Activated CD8-positive, alpha-beta T cell treated with anti-CD3 and anti-CD28 coated beads, Interleukin-2, amount 10 ng/mL, durations not matched to agents 7 days and 5 days (primary cell): ENCODE measurements around the gene FBXO28. TPM values are rescaled to one million over a fixed set of nuclear protein-coding genes. Genes with fewer than 3 reads are reported as not detected.

ENCODE experiments used
- ATAC-seq: fragments of 150-1000 bp; cut with Tn5 transposase; one replicate; pipeline ENCODE4 v1.10.0; 2021; ENCODE audit warnings: moderate library complexity
- CTCF ChIA-PET: fragments of 350-600 bp; sonication (Branson Sonifier 250); formaldehyde crosslinking; loops from one replicate; lab custom pipeline; 2021; ENCODE audit warnings: antibody characterized with exemption; lab: Charles Lee
- POLR2A ChIA-PET: fragments of 350-600 bp; sonication (Branson Sonifier 250); formaldehyde crosslinking; loops from one replicate; lab custom pipeline; 2021; ENCODE audit warnings: antibody characterized with exemption; lab: Charles Lee
- DNase-seq: peaks from one replicate; pipeline ENCODE4 v3.0.0-alpha.2; 2020
- H3K27ac Mint-ChIP-seq: one replicate; pipeline ENCODE4 v1.8.0; 2021; ENCODE audit warnings: mild to moderate bottlenecking, mixed read lengths
- H3K27me3 Mint-ChIP-seq: one replicate; pipeline ENCODE4 v1.8.0; 2021; ENCODE audit warnings: low read depth, mixed read lengths
- H3K36me3 Mint-ChIP-seq: one replicate; pipeline ENCODE4 v1.8.0; 2021; ENCODE audit warnings: low read depth, mixed read lengths
- H3K4me1 Mint-ChIP-seq: one replicate; pipeline ENCODE4 v1.8.0; 2021; ENCODE audit warnings: low read depth, mixed read lengths
- H3K4me3 Mint-ChIP-seq: one replicate; pipeline ENCODE4 v1.8.0; 2021; ENCODE audit warnings: mild to moderate bottlenecking, mixed read lengths
- H3K9me3 Mint-ChIP-seq: one replicate; pipeline ENCODE4 v1.8.0; 2022; ENCODE audit warnings: mixed read lengths; ENCODE audit not compliant: insufficient read depth
- total RNA-seq, 2 experiments: library from RNA; stranded (reverse); gene quantifications; one replicate each; pipeline ENCODE4 v1.2.3, GENCODE V29; 2021

FBXO28 gene
- total RNA-seq, 2 experiments from 2014 or later: 26.4 to 28.4 TPM

DNA sequence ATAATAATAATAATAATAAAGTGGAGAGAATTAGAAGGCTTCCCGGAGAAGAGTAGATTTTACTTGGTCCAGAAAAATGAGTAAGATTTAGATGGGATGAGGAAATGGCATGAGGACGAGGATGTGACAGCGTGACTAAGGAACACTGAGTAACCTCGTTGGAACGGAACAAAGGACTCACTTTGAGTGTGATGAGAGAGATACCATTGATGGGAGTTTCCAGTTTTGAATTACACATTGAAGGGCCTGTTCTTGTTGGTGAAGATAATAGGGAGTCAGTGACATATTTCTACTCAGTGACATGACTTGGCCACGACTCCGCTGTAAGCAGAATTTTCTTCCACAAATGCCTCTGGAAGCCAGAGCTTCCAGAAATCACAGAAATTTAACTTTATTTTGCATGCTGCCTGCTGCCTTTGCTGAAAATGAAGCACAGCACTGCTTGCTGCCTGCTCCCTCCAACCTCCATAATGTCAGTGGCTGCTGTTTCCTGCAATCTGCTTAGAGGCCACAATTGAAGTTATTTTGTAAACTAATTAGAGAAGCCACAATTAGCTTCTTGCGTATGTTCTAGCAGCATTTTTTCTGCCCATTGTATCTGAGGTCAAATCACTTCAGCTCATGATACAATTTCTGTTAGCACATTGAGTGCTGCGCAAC, 33.7 kb upstream of the FBXO28 start:
- Mint-ChIP-seq H3K36me3 (no peaks in the 10 kb centered on the region), H3K27me3 (peaks cover 25% of the 10 kb centered on the region), H3K9me3 (no peaks in the 10 kb centered on the region), H3K27ac (no peak overlapping the region), H3K4me3 (no peak overlapping the region), H3K4me1 (no peaks in the 10 kb centered on the region)
- ChIA-PET CTCF (interaction anchor here (0.8 kb wide), 1 partner anchor 385 kb away, joined by 3 read pairs; no protein-coding TSS in a partner anchor), POLR2A (no interaction called here)
- no peak for ATAC-seq
- DNase-seq: no peak

DNA sequence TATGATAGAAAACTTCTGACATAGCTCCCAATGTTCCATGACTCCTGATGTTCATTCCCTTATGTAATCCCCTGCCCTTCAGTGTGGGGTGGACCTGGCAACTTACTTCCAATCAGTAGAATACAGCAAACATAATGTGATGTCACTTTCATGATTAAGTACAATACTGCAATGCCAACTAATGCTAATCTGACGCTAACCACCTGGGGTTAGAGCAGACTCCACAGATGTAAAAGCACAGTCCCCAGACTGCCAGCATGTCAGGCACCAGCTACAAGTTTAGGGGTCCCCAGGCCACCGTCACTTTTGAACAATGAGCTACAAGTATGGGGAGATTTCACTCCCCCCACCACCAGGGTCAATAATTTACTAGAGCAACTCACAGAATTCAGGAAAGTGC, 32.3 kb upstream of the FBXO28 start:
- ChIA-PET CTCF (interaction anchor here (0.8 kb wide), 1 partner anchor 31 kb away, joined by 3 read pairs; no protein-coding TSS in a partner anchor), POLR2A (no interaction called here)
- no peak for DNase-seq
- Mint-ChIP-seq H3K36me3 (no peaks in the 10 kb centered on the region), H3K4me3 (no peak overlapping the region), H3K27me3 (peaks cover 22% of the 10 kb centered on the region), H3K4me1 (no peaks in the 10 kb centered on the region), H3K27ac (no peak overlapping the region), H3K9me3 (no peaks in the 10 kb centered on the region)
- no peak for ATAC-seq

DNA sequence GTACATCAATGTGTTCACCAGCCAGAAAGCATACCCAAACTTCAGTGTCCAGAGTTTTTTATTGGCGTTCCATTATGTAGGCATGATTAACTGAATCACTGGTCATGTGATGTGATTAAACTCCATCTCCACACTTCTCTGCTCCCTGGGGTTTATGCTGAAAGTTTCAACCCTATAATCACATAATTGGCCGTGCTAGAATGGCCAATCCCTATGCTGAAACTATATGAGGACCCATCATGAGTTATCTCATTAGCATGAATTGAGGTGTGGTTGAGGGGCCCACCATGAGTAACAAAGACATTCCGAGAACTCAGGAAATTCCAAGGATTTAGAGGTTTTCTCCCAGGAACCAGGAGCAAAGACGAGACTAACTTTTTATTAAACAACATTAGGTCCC, 31.8 kb upstream of the FBXO28 start:
- ATAC-seq (no peak), DNase-seq (no peak)
- CTCF ChIA-PET: no interaction called here
- H3K4me3 Mint-ChIP-seq: no peak overlapping the region
- H3K9me3 Mint-ChIP-seq: no peaks in the 10 kb centered on the region
- no peak overlapping the region for H3K27ac Mint-ChIP-seq
- peaks cover 23% of the 10 kb centered on the region for H3K27me3 Mint-ChIP-seq
- H3K4me1 Mint-ChIP-seq: no peaks in the 10 kb centered on the region
- no peaks in the 10 kb centered on the region for H3K36me3 Mint-ChIP-seq
- POLR2A ChIA-PET: no interaction called here

DNA sequence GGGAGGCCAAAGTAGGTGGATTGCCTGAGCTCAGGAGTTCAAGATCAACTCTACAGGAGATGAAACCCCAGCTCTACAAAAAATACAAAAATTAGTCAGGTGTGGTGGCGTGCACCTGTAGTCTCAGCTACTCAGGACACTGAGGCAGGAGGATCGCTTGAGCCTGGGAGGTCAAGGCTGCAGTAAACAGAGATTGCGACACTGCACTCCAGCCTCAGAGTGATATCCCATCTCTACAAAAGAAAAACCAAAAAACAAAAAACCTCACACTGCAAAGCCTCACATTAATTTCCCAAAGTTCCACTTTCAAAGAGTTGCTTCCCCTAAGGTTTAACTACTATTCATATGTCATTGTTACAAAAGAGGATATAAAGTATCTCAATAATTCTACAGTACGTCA, 29.0 kb upstream of the FBXO28 start:
- ATAC-seq: no peak

DNA sequence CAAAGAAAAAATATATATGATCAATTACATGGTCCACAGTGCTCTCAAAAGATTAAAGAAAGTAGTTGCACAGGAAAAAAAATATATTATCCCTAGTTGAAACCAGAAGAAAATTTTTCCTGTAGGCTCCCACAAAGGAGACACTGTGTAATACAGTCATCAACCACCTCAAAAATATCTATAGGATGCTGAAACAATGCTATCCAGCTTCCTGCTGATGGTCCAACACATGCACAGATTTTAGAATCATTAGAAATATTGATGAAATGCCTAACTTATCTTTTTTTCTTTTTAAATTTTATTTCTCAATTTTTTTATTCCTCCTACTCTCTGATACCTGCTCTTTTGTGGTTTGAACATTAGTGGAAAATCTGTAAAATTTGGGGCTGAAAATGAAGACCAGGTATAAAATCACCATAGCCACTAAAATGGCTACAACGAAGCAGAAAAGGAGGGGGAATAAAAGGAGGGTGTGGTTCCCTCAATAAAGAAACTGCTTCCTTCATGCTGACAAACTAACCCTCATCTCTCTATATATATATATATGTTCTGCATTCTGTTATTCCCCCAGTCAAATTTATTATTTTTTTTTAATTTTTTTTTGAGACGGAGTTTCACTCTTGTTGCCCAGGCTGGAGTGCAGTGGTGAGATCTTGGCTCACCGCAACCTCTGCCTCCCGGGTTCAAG, 28.3 kb upstream of the FBXO28 start:
- no peak overlapping the region for H3K4me3 Mint-ChIP-seq
- CTCF ChIA-PET: interaction anchor here (1.1 to 1.2 kb wide), 2 partner anchors 24 to 35 kb away, joined by 4 to 6 read pairs; no protein-coding TSS in a partner anchor
- ATAC-seq: no peak
- no peaks in the 10 kb centered on the region for H3K9me3 Mint-ChIP-seq
- H3K4me1 Mint-ChIP-seq: no peaks in the 10 kb centered on the region
- no peaks in the 10 kb centered on the region for H3K36me3 Mint-ChIP-seq
- peaks cover 21% of the 10 kb centered on the region for H3K27me3 Mint-ChIP-seq
- no peak for DNase-seq
- H3K27ac Mint-ChIP-seq: no peak overlapping the region
- POLR2A ChIA-PET: no interaction called here

More for the DNA sequence above, 29.0 kb upstream of the FBXO28 start:
- DNase-seq: no peak
- Mint-ChIP-seq H3K27me3 (peaks cover 22% of the 10 kb centered on the region), H3K36me3 (no peaks in the 10 kb centered on the region), H3K4me3 (no peak overlapping the region), H3K27ac (no peak overlapping the region), H3K9me3 (no peaks in the 10 kb centered on the region), H3K4me1 (no peaks in the 10 kb centered on the region)
- ChIA-PET CTCF (interaction anchor here (1.1 to 1.2 kb wide), 2 partner anchors 24 to 34 kb away, joined by 4 to 6 read pairs; no protein-coding TSS in a partner anchor), POLR2A (interaction anchor here (0.8 kb wide), 1 partner anchor 17 kb away, joined by 4 read pairs; no protein-coding TSS in a partner anchor)

DNA sequence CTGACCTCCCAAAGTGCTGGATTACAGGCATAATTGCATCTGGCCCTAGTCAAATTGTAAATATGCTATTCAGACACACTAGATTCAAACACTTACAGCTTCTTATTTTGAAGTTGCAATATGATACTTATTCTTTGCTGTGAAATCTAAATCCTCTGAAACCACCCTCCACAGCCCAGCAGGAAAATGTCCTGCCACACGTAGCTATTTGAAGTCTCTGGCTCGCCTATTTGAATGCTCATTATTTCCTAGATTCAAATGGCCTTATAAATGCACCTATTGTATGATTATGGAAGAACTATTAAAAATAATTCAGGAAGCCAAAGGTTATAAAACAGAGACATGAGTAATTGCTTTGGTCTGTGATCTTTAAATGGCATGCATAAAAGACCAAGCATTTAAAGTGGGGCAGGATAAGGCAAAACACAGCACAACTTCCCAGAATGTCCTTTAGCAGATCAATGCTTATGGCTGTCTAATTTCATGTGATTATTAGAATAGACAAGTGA, 26.6 kb upstream of the FBXO28 start:
- H3K27me3 Mint-ChIP-seq: peaks cover 15% of the 10 kb centered on the region
- no peak overlapping the region for H3K4me3 Mint-ChIP-seq
- H3K9me3 Mint-ChIP-seq: no peaks in the 10 kb centered on the region
- DNase-seq: no peak
- ChIA-PET CTCF (interaction anchor here (0.9 kb wide), 1 partner anchor 19 kb away, joined by 5 read pairs; no protein-coding TSS in a partner anchor), POLR2A (no interaction called here)
- H3K4me1 Mint-ChIP-seq: no peaks in the 10 kb centered on the region
- no peaks in the 10 kb centered on the region for H3K36me3 Mint-ChIP-seq
- no peak for ATAC-seq
- no peak overlapping the region for H3K27ac Mint-ChIP-seq

DNA sequence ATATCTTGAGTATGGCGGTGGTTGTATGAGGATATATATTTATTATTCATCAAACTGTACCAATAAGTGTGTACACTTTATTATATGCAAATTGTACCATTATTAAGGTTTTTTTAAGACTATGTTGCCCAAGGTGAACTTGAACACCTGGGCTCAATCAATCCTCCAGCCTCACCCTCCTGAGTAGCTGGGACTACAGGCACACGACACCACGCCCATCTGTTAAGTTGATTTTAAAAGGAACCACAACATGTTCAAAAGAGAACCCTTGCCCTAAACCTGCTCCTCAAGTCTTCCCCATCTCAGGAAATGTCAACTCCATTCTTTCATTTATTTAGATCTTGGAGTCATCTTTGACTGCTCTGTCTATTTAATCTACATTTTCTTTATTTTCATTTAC, 24.3 kb upstream of the FBXO28 start:
- Mint-ChIP-seq H3K4me3 (no peak overlapping the region), H3K27ac (no peak overlapping the region), H3K4me1 (no peaks in the 10 kb centered on the region), H3K27me3 (peaks cover 18% of the 10 kb centered on the region), H3K9me3 (no peaks in the 10 kb centered on the region), H3K36me3 (no peaks in the 10 kb centered on the region)
- ChIA-PET CTCF (no interaction called here), POLR2A (no interaction called here)
- DNase-seq: no peak
- ATAC-seq: no peak

DNA sequence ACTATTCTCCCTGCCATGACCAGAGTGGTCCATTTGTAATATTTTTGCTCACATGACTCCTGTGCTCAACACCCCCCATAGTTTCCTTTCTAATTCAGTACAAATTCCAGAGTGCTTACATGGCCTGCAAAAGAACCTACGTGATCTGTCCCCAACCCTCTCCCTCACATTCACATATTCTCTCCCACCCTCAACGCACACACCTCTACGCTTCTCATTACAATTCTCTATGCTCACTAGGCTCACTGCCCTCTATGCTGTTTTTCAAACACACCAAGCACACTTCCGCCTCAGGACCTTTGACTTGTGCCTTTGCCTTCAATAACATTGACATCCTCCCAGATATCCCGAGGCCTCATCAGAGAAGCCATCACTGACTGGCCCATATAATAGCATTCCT, 23.8 kb upstream of the FBXO28 start:
- POLR2A ChIA-PET: no interaction called here
- DNase-seq (no peak), ATAC-seq (no peak)
- no peak overlapping the region for H3K4me3 Mint-ChIP-seq
- no peaks in the 10 kb centered on the region for H3K4me1 Mint-ChIP-seq
- CTCF ChIA-PET: no interaction called here
- no peaks in the 10 kb centered on the region for H3K36me3 Mint-ChIP-seq
- no peaks in the 10 kb centered on the region for H3K9me3 Mint-ChIP-seq
- H3K27ac Mint-ChIP-seq: no peak overlapping the region
- H3K27me3 Mint-ChIP-seq: peaks cover 18% of the 10 kb centered on the region

DNA sequence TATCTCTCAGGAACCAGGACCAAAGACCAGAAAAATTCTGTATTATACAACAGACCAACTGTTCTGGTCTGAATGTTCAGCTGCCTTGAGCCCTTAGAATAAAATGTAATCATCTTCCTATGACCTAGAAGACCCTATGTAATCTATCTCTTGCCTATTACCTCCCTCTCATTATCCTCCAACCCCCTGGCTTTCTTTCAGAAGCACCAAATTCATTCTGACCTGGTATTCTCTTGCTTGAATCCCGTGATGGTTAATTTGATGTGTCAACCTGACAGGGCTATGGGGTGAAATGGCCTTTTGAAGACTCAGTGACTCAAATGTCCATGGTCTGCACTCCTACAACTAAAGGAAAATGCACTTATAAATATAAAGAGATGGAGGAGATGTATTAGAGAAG, 21.8 kb upstream of the FBXO28 start:
- Mint-ChIP-seq H3K4me1 (no peaks in the 10 kb centered on the region), H3K27ac (no peak overlapping the region), H3K9me3 (no peaks in the 10 kb centered on the region), H3K4me3 (no peak overlapping the region), H3K27me3 (peaks cover 24% of the 10 kb centered on the region), H3K36me3 (no peaks in the 10 kb centered on the region)
- ChIA-PET POLR2A (no interaction called here), CTCF (no interaction called here)
- ATAC-seq: no peak
- DNase-seq: no peak

DNA sequence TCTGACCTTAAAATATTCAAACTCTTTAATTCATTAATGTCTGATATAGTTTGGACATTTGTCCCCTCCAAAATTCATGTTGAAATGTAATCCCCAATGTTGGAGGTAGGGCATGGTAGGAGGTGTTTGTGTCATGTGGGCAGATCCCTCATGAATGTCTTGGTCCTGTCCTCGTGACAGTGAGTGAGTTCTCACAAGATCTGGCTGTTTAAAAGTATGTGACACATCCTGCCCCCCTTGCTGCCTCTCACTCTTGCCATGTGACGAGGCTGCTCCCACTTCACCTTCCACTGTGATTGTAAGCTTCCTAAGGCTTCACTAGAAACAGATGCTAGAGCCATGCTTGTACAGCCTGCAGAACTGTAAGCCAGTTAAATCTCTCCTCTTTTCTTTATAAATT, 21.3 kb upstream of the FBXO28 start:
- Mint-ChIP-seq H3K27ac (no peak overlapping the region), H3K4me1 (no peaks in the 10 kb centered on the region), H3K9me3 (no peaks in the 10 kb centered on the region), H3K36me3 (no peaks in the 10 kb centered on the region), H3K27me3 (peaks cover 26% of the 10 kb centered on the region), H3K4me3 (no peak overlapping the region)
- CTCF ChIA-PET: no interaction called here
- POLR2A ChIA-PET: no interaction called here
- no peak for DNase-seq
- ATAC-seq: no peak

DNA sequence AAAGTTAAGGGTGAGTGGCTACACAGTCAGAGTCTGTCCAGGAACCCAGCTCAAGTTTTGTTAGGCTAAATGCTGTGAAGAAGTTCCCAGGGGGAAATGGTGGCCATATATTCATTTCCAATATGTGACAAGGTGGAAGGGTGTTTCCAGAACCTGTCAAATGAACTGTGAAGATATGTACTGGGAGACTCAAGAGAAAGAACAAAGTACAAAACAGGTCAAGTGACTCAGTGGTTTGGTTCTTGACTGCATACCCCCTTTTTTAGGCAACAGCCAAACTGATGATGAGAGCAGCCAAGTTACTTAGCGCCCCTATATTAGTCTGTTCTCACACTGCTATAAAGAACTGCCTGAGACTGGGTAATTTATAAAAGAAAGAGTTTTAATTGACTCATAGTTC, 18.6 kb upstream of the FBXO28 start:
- H3K4me3 Mint-ChIP-seq: no peak overlapping the region
- H3K27me3 Mint-ChIP-seq: peaks cover 24% of the 10 kb centered on the region
- H3K27ac Mint-ChIP-seq: no peak overlapping the region
- ChIA-PET POLR2A (no interaction called here), CTCF (interaction anchor here (0.8 kb wide), 1 partner anchor 11 kb away, joined by 4 read pairs; no protein-coding TSS in a partner anchor)
- H3K36me3 Mint-ChIP-seq: no peaks in the 10 kb centered on the region
- no peaks in the 10 kb centered on the region for H3K4me1 Mint-ChIP-seq
- no peak for DNase-seq
- no peaks in the 10 kb centered on the region for H3K9me3 Mint-ChIP-seq
- ATAC-seq: no peak

DNA sequence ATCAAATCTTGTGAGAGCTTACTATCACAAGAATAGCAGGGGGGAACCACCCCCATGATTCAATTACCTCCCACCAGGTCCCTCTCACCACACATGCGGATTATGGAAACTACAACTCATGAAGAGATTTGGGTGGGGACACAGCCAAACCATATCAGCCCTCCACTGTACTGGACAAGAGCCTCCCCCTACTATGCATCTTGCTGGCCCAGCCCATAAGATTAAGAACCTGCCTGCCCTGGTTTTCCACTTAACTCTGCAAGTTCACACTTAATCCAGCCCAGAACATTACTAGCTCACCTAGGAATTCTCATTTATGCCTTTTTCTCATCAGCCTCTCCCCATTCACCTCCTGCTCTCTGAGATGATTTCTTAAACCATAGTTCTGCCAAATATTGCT, 18.0 kb upstream of the FBXO28 start:
- Mint-ChIP-seq H3K4me3 (no peak overlapping the region), H3K4me1 (no peaks in the 10 kb centered on the region), H3K27ac (no peak overlapping the region), H3K9me3 (no peaks in the 10 kb centered on the region), H3K27me3 (peaks cover 23% of the 10 kb centered on the region), H3K36me3 (no peaks in the 10 kb centered on the region)
- CTCF ChIA-PET: no interaction called here
- no peak for ATAC-seq
- DNase-seq: no peak
- POLR2A ChIA-PET: no interaction called here
